PC-9 (cell line): ENCODE measurements around the gene UBE3C. TPM values are rescaled to one million over a fixed set of nuclear protein-coding genes. Genes with fewer than 3 reads are reported as not detected.
A peak's percentile ranks its signal among the peaks of the same experiment; 100 is the strongest.

Source experiments
- BruUV-seq: library from RNA; stranded (reverse); fragments of 400-500 nt; replicated peaks from 2 replicates; lab custom pipeline; 2021; lab: Mats Ljungman, UMichigan
- CTCF ChIA-PET: fragments of 300-600 bp; sonication (Branson Sonifier 250); formaldehyde crosslinking; loops from one replicate; lab custom pipeline; 2022; ENCODE audit warnings: antibody characterized with exemption; lab: Charles Lee
- POLR2A ChIA-PET: fragments of 300-600 bp; sonication (Branson Sonifier 250); formaldehyde crosslinking; loops from one replicate; lab custom pipeline; 2022; ENCODE audit warnings: antibody characterized with exemption; ENCODE audit not compliant: unreplicated experiment; lab: Charles Lee
- DNase-seq, 2 experiments: peaks; one replicate each; pipeline versions ENCODE4 v3.0.0 to v3.0.0-alpha.2; 2015 to 2022; ENCODE audit warnings: mixed read lengths in 1 of 2
- H2AFZ ChIP-seq: fragments of 200-600 bp; sonication (generic); 2 replicates; pipeline ENCODE4 v1.8.1; 2017; ENCODE audit warnings: antibody characterized with exemption
- H3F3A ChIP-seq: fragments of 200-600 bp; sonication (generic); 2 replicates; pipeline ENCODE4 v1.8.1; 2017; ENCODE audit warnings: antibody characterized with exemption, mild to moderate bottlenecking, low read depth; ENCODE audit not compliant: insufficient read depth
- H3K27ac ChIP-seq: fragments of 200-600 bp; sonication (generic); 2 replicates; pipeline ENCODE4 v1.6.1; 2016; ENCODE audit warnings: mixed run types
- H3K27me3 ChIP-seq: fragments of 200-600 bp; sonication (generic); 2 replicates; pipeline ENCODE4 v1.6.1; 2016; ENCODE audit warnings: low read depth, mixed run types; ENCODE audit not compliant: insufficient read depth
- H3K36me3 ChIP-seq: fragments of 200-600 bp; sonication (generic); 2 replicates; pipeline ENCODE4 v1.6.1; 2016; ENCODE audit warnings: low read depth, mixed run types
- H3K4me1 ChIP-seq: fragments of 200-600 bp; sonication (generic); replicated peaks from 2 replicates; pipeline ENCODE4 v1.6.1; 2016; ENCODE audit warnings: mixed run types; ENCODE audit not compliant: insufficient read depth
- H3K4me2 ChIP-seq: fragments of 200-600 bp; sonication (generic); 2 replicates; pipeline ENCODE4 v1.6.1; 2017; ENCODE audit warnings: mixed run types
- H3K4me3 ChIP-seq: fragments of 200-600 bp; sonication (generic); 2 replicates; pipeline ENCODE4 v1.6.1; 2016; ENCODE audit warnings: mixed run types
- H3K79me2 ChIP-seq: fragments of 200-600 bp; sonication (generic); 2 replicates; pipeline ENCODE4 v1.6.1; 2017; ENCODE audit warnings: low read depth, mixed run types
- H3K9me2 ChIP-seq: fragments of 200-600 bp; sonication (generic); 2 replicates; pipeline ENCODE4 v1.8.1; 2017; ENCODE audit warnings: mild to moderate bottlenecking; ENCODE audit not compliant: insufficient read depth
- H3K9me3 ChIP-seq: fragments of 200-600 bp; sonication (generic); 2 replicates; pipeline ENCODE4 v1.8.1; 2016; ENCODE audit warnings: low read depth; ENCODE audit not compliant: insufficient read depth
- H4K20me1 ChIP-seq: fragments of 200-600 bp; sonication (generic); 2 replicates; pipeline ENCODE4 v1.8.1; 2017; ENCODE audit not compliant: insufficient read depth
- CTCF ChIP-seq: fragments of 200-600 bp; sonication (generic); conservative IDR thresholded peaks from 2 replicates; pipeline ENCODE4 v1.6.1; 2017; ENCODE audit warnings: mixed run types, antibody characterized with exemption, mild to moderate bottlenecking, moderate library complexity
- EZH2 ChIP-seq: fragments of 200-600 bp; sonication (generic); IDR thresholded peaks from 2 replicates; pipeline ENCODE4 v1.8.0; 2017; ENCODE audit warnings: antibody characterized with exemption, low read depth
- intact Hi-C: fragments of 100-400 bp; cut with micrococcal nuclease; formaldehyde crosslinking; loops from one replicate; pipeline ENCODE4 v1.10.0; 2022; ENCODE audit not compliant: unreplicated experiment
- total RNA-seq: library from RNA; stranded (reverse); gene quantifications from 2 replicates; pipeline ENCODE4 v1.2.3, GENCODE V29; 2021

Gene UBE3C
- total RNA-seq, 1 experiment from 2014 or later, result 77.6 TPM

GRCh38 chr7:157278167-157278790, 139.6 kb downstream of the UBE3C start:
- H3K4me3 ChIP-seq, result no peak overlapping the region
- H4K20me1 ChIP-seq, result no peaks in the 10 kb centered on the region
- H3K9me2 ChIP-seq, result no peaks in the 10 kb centered on the region
- H3K27me3 ChIP-seq, result no peaks in the 10 kb centered on the region
- H3K9me3 ChIP-seq, result no peaks in the 10 kb centered on the region
- H3K4me2 ChIP-seq, result no peak overlapping the region
- ChIA-PET CTCF (no interaction called here), POLR2A (no interaction called here)
- no peak for TF ChIP-seq CTCF
- TF ChIP-seq EZH2, result no peak
- no peak overlapping the region for H2AFZ ChIP-seq
- no peaks in the 10 kb centered on the region for H3K36me3 ChIP-seq
- intact Hi-C loops, result no loop called here
- H3K79me2 ChIP-seq, result no peaks in the 10 kb centered on the region
- no TSS peak for BruUV-seq
- peaks cover 19% of the 10 kb centered on the region for H3K4me1 ChIP-seq
- no peak overlapping the region for H3K27ac ChIP-seq
- H3F3A ChIP-seq, result peaks cover 28% of the 10 kb centered on the region
- no peak for DNase-seq

- Histone ChIP-seq H3K4me3 (peak overlapping the region; percentile 28; the same call in 1 of the 2 replicates), H3F3A (peaks cover 27% of the 10 kb centered on the region), H3K9me2 (no peaks in the 10 kb centered on the region), H4K20me1 (no peaks in the 10 kb centered on the region), H3K9me3 (no peaks in the 10 kb centered on the region), H3K27ac (no peak overlapping the region), H3K4me2 (peak overlapping the region; percentile 66), H3K36me3 (no peaks in the 10 kb centered on the region), H2AFZ (no peak overlapping the region; the same call in 1 of the 2 replicates), H3K4me1 (peaks cover 19% of the 10 kb centered on the region), H3K27me3 (no peaks in the 10 kb centered on the region), H3K79me2 (no peaks in the 10 kb centered on the region)
- BruUV-seq, result no TSS peak
- intact Hi-C loops, result no loop called here
- POLR2A ChIA-PET, result no interaction called here
- no peak for TF ChIP-seq CTCF
- no peak for TF ChIP-seq EZH2
- CTCF ChIA-PET, result no interaction called here
- peak in 1 of 2 experiments; percentile 63 for DNase-seq
Observed at GRCh38 chr7:157278791-157279724, 140.3 kb downstream of the UBE3C start.

GRCh38 chr7:157279741-157280215, 141.1 kb downstream of the UBE3C start:
- intact Hi-C loops, result no loop called here
- Histone ChIP-seq H3K79me2 (no peaks in the 10 kb centered on the region), H3K9me3 (peaks cover 4% of the 10 kb centered on the region; the same call in 1 of the 2 replicates), H3K9me2 (no peaks in the 10 kb centered on the region), H4K20me1 (no peaks in the 10 kb centered on the region), H3K4me1 (peaks cover 19% of the 10 kb centered on the region), H3K27ac (no peak overlapping the region), H3F3A (peaks cover 20% of the 10 kb centered on the region), H3K36me3 (no peaks in the 10 kb centered on the region), H2AFZ (no peak overlapping the region), H3K4me3 (no peak overlapping the region; the same call in 1 of the 2 replicates), H3K27me3 (no peaks in the 10 kb centered on the region), H3K4me2 (peak overlapping the region; percentile 66)
- CTCF ChIA-PET, result interaction anchor here (0.6 kb wide), 1 partner anchor 60 kb away, joined by 6 read pairs; no protein-coding TSS in a partner anchor
- no peak for DNase-seq
- POLR2A ChIA-PET, result interaction anchor here (0.6 kb wide), 1 partner anchor 40 kb away, joined by 5 read pairs; no protein-coding TSS in a partner anchor
- BruUV-seq, result no TSS peak
- TF ChIP-seq EZH2 (no peak), CTCF (no peak)
